A673 (cell line): ENCODE results near the gene CLCN2.

ENCODE experiments used
- EZH2 ChIP-seq: fragments of 200-600 bp; sonication (generic); IDR thresholded peaks from 2 replicates; pipeline ENCODE4 v1.6.1; 2017; ENCODE audit warnings: borderline replicate concordance, low read depth, mild to moderate bottlenecking, mixed read lengths, antibody characterized with exemption, low read length; ENCODE audit not compliant: poor library complexity, severe bottlenecking
- TF ChIP-seq, protein P1 (sequence below): fragments of 300-800, 200-600 bp; sonication (generic); conservative IDR thresholded peaks from 2 replicates; pipeline ENCODE4 v1.5.1; 2017; ENCODE audit warnings: low read depth, mild to moderate bottlenecking, antibody characterized with exemption, low read length, moderate library complexity, mixed read lengths

GRCh38 chr3:184341925-184342324, 19.5 kb downstream of the CLCN2 start:
- TF ChIP-seq, protein P1, sequence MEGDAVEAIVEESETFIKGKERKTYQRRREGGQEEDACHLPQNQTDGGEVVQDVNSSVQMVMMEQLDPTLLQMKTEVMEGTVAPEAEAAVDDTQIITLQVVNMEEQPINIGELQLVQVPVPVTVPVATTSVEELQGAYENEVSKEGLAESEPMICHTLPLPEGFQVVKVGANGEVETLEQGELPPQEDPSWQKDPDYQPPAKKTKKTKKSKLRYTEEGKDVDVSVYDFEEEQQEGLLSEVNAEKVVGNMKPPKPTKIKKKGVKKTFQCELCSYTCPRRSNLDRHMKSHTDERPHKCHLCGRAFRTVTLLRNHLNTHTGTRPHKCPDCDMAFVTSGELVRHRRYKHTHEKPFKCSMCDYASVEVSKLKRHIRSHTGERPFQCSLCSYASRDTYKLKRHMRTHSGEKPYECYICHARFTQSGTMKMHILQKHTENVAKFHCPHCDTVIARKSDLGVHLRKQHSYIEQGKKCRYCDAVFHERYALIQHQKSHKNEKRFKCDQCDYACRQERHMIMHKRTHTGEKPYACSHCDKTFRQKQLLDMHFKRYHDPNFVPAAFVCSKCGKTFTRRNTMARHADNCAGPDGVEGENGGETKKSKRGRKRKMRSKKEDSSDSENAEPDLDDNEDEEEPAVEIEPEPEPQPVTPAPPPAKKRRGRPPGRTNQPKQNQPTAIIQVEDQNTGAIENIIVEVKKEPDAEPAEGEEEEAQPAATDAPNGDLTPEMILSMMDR = no peak
- TF ChIP-seq EZH2 = no peak
